GM23338 (cell line): Measurements from ENCODE around the gene NFIB. TPM values are rescaled to one million over a fixed set of nuclear protein-coding genes. Genes with fewer than 3 reads are reported as not detected.

Experiments
- ATAC-seq: fragments of 200-7000 bp; cut with Tn5 transposase; 3 replicates; pipeline ENCODE4 v1.9.1; 2020
- DNase-seq: peaks from one replicate; pipeline ENCODE4 v3.0.0-alpha.2; 2015; ENCODE audit warnings: low spot score
- H2AFZ ChIP-seq: fragments of 200-600 bp; sonication (generic); 2 replicates; pipeline ENCODE4 v1.8.0; 2016; ENCODE audit warnings: antibody characterized with exemption, mild to moderate bottlenecking, moderate library complexity
- H3F3A ChIP-seq: fragments of 200-600 bp; sonication (generic); replicated peaks from 2 replicates; pipeline ENCODE4 v1.8.0; 2017; ENCODE audit warnings: antibody characterized with exemption, mixed run types, low read depth
- H3K27ac ChIP-seq: fragments of 200-600 bp; sonication (generic); 2 replicates; pipeline ENCODE4 v1.6.1; 2016; ENCODE audit warnings: low read depth
- H3K27me3 ChIP-seq: fragments of 200-600 bp; sonication (generic); 2 replicates; pipeline ENCODE4 v1.8.0; 2016; ENCODE audit warnings: mild to moderate bottlenecking, mixed run types, moderate library complexity; ENCODE audit not compliant: insufficient read depth
- H3K36me3 ChIP-seq: fragments of 200-600 bp; sonication (generic); 2 replicates; pipeline ENCODE4 v1.8.0; 2016; ENCODE audit warnings: mild to moderate bottlenecking; ENCODE audit not compliant: insufficient read depth
- H3K4me1 ChIP-seq: fragments of 200-600 bp; sonication (generic); 2 replicates; pipeline ENCODE4 v1.8.0; 2016; ENCODE audit warnings: mild to moderate bottlenecking, moderate library complexity; ENCODE audit not compliant: insufficient read depth
- H3K4me2 ChIP-seq: fragments of 200-600 bp; sonication (generic); 2 replicates; pipeline ENCODE4 v1.7.1; 2017; ENCODE audit warnings: mixed run types
- H3K4me3 ChIP-seq: fragments of 200-600 bp; sonication (generic); 2 replicates; pipeline ENCODE4 v1.6.1; 2016; ENCODE audit warnings: mixed run types
- H3K79me2 ChIP-seq: fragments of 200-600 bp; sonication (generic); replicated peaks from 2 replicates; pipeline ENCODE4 v1.8.0; 2017; ENCODE audit warnings: mild to moderate bottlenecking; ENCODE audit not compliant: insufficient read depth
- H3K9me2 ChIP-seq: fragments of 200-600 bp; sonication (generic); 2 replicates; pipeline ENCODE4 v1.8.0; 2017; ENCODE audit not compliant: insufficient read depth
- H4K20me1 ChIP-seq: fragments of 200-600 bp; sonication (generic); replicated peaks from 2 replicates; pipeline ENCODE4 v1.8.0; 2017; ENCODE audit warnings: mild to moderate bottlenecking; ENCODE audit not compliant: insufficient read depth
- H3K27ac Mint-ChIP-seq: 2 replicates; pipeline ENCODE4 v1.8.0; 2020; ENCODE audit warnings: inconsistent platforms, mild to moderate bottlenecking, moderate library complexity, mixed read lengths
- H3K27me3 Mint-ChIP-seq: 3 replicates; pipeline ENCODE4 v1.8.0; 2022; ENCODE audit warnings: low read depth, mild to moderate bottlenecking, moderate library complexity, mixed read lengths, inconsistent platforms; ENCODE audit not compliant: insufficient read depth, poor library complexity
- H3K36me3 Mint-ChIP-seq: 3 replicates; pipeline ENCODE4 v1.8.0; 2021; ENCODE audit warnings: low read depth, mild to moderate bottlenecking, inconsistent platforms, moderate library complexity, mixed read lengths
- H3K4me1 Mint-ChIP-seq: 3 replicates; pipeline ENCODE4 v1.8.0; 2020; ENCODE audit warnings: mild to moderate bottlenecking, inconsistent platforms, mixed read lengths
- H3K4me3 Mint-ChIP-seq: 3 replicates; pipeline ENCODE4 v1.8.0; 2021; ENCODE audit warnings: moderate library complexity, mild to moderate bottlenecking, inconsistent platforms, mixed read lengths
- H3K9me3 Mint-ChIP-seq: 3 replicates; pipeline ENCODE4 v1.8.0; 2020; ENCODE audit warnings: moderate library complexity, mild to moderate bottlenecking, inconsistent platforms, mixed read lengths
- CTCF ChIP-seq, 2 experiments: fragments of 200-600 bp in 1 of 2; sonication (generic) in 1 of 2; conservative IDR thresholded peaks; 2 replicates each; pipeline versions ENCODE4 v1.5.1 to v1.6.1; 2016 to 2017; ENCODE audit warnings: antibody characterized with exemption in 2 of 2, low read depth in 2 of 2, mild to moderate bottlenecking in 2 of 2, moderate library complexity in 1 of 2
- ETS1 ChIP-seq: IDR thresholded peaks from 2 replicates; pipeline ENCODE4 v1.6.1; 2016; ENCODE audit warnings: antibody characterized with exemption
- EZH2phosphoT487 ChIP-seq: fragments of 200-600 bp; sonication (generic); IDR thresholded peaks from one replicate; pipeline ENCODE4 v1.8.1; 2018; ENCODE audit warnings: antibody characterized with exemption; ENCODE audit not compliant: unreplicated experiment
- JUNB ChIP-seq: IDR thresholded peaks from one replicate; pipeline ENCODE4 v1.6.1; 2016; ENCODE audit warnings: antibody characterized with exemption; ENCODE audit not compliant: unreplicated experiment
- NANOG ChIP-seq: IDR thresholded peaks from 2 replicates; pipeline ENCODE4 v1.6.1; 2016; ENCODE audit warnings: antibody characterized with exemption, borderline replicate concordance
- POLR2AphosphoS5 ChIP-seq: IDR thresholded peaks from 2 replicates; pipeline ENCODE4 v1.6.1; 2016; ENCODE audit warnings: antibody characterized with exemption, low read depth
- STAT1 ChIP-seq: IDR thresholded peaks from one replicate; pipeline ENCODE4 v1.6.1; 2016; ENCODE audit warnings: antibody characterized with exemption; ENCODE audit not compliant: unreplicated experiment
- ZNF114 ChIP-seq: fragments of 250-450 bp; sonication (Bioruptor Pico); IDR thresholded peaks from 2 replicates; pipeline ENCODE4 v1.5.0; 2020; ENCODE audit warnings: mild to moderate bottlenecking, moderate library complexity
- ZNF331 ChIP-seq: fragments of 250-450 bp; sonication (Bioruptor Pico); IDR thresholded peaks from 2 replicates; pipeline ENCODE4 v1.5.0; 2020; ENCODE audit warnings: low read depth, mild to moderate bottlenecking, moderate library complexity
- polyA plus RNA-seq: library from polyadenylated mRNA; unstranded; fragments of >200 nt; fragmentation: Nextera tagmentation; extraction: Ambion mirVana; gene quantifications from 2 replicates; pipeline ENCODE4 v1.2.1, GENCODE V29; 2016
- total RNA-seq: library from RNA; depleted of rRNA; stranded (reverse); fragments of >200 nt; shearing (Covaris generic); gene quantifications from 2 replicates; pipeline ENCODE4 v1.2.3, GENCODE V29; 2014
- TF ChIP-seq, protein P1 (sequence below): IDR thresholded peaks from one replicate; pipeline ENCODE4 v1.6.1; 2018; ENCODE audit warnings: antibody characterized with exemption; ENCODE audit not compliant: unreplicated experiment
- TF ChIP-seq, protein P2 (sequence below): fragments of 250-450 bp; sonication (Bioruptor Pico); IDR thresholded peaks from 2 replicates; pipeline ENCODE4 v1.5.0; 2020; ENCODE audit warnings: mild to moderate bottlenecking, moderate library complexity

Gene NFIB
- total and polyA plus RNA-seq, 2 experiments from 2014 or later = 3.9 to 4.7 TPM

DNA sequence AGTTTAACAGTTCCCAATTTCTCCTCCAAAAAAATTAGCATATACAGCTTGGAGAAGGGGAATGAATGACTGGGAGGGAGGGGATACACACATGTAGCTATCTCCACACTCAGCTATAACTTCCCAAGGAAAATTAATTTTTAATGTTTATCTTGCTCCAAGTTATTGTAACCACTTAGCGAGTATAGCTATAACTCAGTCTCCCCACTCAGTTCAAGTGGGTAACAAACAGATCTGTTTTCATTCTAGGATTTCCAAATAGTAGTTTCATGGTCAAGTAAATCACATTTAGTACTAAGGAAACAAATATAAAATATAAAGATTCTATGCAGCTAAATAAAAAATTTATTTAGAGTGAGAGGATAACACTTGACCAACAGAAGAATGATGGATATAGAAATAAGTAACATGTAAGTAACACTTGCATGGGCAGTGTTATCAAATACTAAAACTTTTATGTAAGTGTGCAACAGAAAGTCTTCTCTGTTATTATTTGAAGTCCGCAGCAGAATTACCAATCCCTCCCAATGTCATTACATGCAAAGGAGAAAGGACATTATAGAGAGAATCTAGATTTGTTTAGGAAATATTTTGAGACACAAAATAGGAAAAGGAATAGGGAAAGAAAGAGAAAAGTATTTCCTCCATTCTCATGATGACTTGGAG, 10.2 kb upstream of the NFIB start:
- Mint-ChIP-seq H3K4me1 (peaks cover 39% of the 10 kb centered on the region), H3K36me3 (no peaks in the 10 kb centered on the region), H3K27me3 (peaks cover 4% of the 10 kb centered on the region), H3K9me3 (no peaks in the 10 kb centered on the region), H3K27ac (no peak overlapping the region), H3K4me3 (peak overlapping the region; percentile 94; the same call in 2 of the 3 replicates)
- TF ChIP-seq EZH2phosphoT487 (no peak), ZNF114 (no peak), ETS1 (no peak), NANOG (no peak), STAT1 (no peak), POLR2AphosphoS5 (no peak), CTCF (conservative IDR thresholded peaks at IDR 0.05; ENCODE audit: low read depth in 2 of 2) (no peak), JUNB (no peak), ZNF331 (CRISPR knock-in tag) (no peak)
- TF ChIP-seq, protein P1, sequence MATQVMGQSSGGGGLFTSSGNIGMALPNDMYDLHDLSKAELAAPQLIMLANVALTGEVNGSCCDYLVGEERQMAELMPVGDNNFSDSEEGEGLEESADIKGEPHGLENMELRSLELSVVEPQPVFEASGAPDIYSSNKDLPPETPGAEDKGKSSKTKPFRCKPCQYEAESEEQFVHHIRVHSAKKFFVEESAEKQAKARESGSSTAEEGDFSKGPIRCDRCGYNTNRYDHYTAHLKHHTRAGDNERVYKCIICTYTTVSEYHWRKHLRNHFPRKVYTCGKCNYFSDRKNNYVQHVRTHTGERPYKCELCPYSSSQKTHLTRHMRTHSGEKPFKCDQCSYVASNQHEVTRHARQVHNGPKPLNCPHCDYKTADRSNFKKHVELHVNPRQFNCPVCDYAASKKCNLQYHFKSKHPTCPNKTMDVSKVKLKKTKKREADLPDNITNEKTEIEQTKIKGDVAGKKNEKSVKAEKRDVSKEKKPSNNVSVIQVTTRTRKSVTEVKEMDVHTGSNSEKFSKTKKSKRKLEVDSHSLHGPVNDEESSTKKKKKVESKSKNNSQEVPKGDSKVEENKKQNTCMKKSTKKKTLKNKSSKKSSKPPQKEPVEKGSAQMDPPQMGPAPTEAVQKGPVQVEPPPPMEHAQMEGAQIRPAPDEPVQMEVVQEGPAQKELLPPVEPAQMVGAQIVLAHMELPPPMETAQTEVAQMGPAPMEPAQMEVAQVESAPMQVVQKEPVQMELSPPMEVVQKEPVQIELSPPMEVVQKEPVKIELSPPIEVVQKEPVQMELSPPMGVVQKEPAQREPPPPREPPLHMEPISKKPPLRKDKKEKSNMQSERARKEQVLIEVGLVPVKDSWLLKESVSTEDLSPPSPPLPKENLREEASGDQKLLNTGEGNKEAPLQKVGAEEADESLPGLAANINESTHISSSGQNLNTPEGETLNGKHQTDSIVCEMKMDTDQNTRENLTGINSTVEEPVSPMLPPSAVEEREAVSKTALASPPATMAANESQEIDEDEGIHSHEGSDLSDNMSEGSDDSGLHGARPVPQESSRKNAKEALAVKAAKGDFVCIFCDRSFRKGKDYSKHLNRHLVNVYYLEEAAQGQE = no peak
- TF ChIP-seq, protein P2, sequence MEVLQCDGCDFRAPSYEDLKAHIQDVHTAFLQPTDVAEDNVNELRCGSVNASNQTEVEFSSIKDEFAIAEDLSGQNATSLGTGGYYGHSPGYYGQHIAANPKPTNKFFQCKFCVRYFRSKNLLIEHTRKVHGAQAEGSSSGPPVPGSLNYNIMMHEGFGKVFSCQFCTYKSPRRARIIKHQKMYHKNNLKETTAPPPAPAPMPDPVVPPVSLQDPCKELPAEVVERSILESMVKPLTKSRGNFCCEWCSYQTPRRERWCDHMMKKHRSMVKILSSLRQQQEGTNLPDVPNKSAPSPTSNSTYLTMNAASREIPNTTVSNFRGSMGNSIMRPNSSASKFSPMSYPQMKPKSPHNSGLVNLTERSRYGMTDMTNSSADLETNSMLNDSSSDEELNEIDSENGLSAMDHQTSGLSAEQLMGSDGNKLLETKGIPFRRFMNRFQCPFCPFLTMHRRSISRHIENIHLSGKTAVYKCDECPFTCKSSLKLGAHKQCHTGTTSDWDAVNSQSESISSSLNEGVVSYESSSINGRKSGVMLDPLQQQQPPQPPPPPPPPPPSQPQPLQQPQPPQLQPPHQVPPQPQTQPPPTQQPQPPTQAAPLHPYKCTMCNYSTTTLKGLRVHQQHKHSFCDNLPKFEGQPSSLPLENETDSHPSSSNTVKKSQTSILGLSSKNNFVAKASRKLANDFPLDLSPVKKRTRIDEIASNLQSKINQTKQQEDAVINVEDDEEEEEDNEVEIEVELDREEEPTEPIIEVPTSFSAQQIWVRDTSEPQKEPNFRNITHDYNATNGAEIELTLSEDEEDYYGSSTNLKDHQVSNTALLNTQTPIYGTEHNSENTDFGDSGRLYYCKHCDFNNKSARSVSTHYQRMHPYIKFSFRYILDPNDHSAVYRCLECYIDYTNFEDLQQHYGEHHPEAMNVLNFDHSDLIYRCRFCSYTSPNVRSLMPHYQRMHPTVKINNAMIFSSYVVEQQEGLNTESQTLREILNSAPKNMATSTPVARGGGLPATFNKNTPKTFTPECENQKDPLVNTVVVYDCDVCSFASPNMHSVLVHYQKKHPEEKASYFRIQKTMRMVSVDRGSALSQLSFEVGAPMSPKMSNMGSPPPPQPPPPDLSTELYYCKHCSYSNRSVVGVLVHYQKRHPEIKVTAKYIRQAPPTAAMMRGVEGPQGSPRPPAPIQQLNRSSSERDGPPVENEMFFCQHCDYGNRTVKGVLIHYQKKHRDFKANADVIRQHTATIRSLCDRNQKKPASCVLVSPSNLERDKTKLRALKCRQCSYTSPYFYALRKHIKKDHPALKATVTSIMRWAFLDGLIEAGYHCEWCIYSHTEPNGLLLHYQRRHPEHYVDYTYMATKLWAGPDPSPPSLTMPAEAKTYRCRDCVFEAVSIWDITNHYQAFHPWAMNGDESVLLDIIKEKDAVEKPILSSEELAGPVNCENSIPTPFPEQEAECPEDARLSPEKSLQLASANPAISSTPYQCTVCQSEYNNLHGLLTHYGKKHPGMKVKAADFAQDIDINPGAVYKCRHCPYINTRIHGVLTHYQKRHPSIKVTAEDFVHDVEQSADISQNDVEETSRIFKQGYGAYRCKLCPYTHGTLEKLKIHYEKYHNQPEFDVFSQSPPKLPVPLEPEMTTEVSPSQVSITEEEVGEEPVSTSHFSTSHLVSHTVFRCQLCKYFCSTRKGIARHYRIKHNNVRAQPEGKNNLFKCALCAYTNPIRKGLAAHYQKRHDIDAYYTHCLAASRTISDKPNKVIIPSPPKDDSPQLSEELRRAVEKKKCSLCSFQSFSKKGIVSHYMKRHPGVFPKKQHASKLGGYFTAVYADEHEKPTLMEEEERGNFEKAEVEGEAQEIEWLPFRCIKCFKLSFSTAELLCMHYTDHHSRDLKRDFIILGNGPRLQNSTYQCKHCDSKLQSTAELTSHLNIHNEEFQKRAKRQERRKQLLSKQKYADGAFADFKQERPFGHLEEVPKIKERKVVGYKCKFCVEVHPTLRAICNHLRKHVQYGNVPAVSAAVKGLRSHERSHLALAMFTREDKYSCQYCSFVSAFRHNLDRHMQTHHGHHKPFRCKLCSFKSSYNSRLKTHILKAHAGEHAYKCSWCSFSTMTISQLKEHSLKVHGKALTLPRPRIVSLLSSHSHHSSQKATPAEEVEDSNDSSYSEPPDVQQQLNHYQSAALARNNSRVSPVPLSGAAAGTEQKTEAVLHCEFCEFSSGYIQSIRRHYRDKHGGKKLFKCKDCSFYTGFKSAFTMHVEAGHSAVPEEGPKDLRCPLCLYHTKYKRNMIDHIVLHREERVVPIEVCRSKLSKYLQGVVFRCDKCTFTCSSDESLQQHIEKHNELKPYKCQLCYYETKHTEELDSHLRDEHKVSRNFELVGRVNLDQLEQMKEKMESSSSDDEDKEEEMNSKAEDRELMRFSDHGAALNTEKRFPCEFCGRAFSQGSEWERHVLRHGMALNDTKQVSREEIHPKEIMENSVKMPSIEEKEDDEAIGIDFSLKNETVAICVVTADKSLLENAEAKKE (CRISPR knock-in tag) = no peak
- peak overlapping the region; percentile 89; the same call in 1 of the 2 replicates for H3K4me2 ChIP-seq
- no peak overlapping the region for H2AFZ ChIP-seq
- H3K4me3 ChIP-seq = no peak overlapping the region
- H3F3A ChIP-seq = peaks cover 4% of the 10 kb centered on the region; the same call in 1 of the 2 replicates
- H3K27ac ChIP-seq = no peak overlapping the region
- peaks cover 48% of the 10 kb centered on the region for H3K27me3 ChIP-seq
- no peak for DNase-seq
- no peaks in the 10 kb centered on the region for H3K36me3 ChIP-seq
- ATAC-seq = no peak
- no peaks in the 10 kb centered on the region for H3K9me2 ChIP-seq
- H3K79me2 ChIP-seq = no peaks in the 10 kb centered on the region
- H3K4me1 ChIP-seq = peaks cover 36% of the 10 kb centered on the region
- no peaks in the 10 kb centered on the region for H4K20me1 ChIP-seq
